Measurements from ENCODE around the gene LRFN4. TPM values are rescaled to one million over a fixed set of nuclear protein-coding genes. Genes with fewer than 3 reads are reported as not detected.

LRFN4 gene
- total and polyA plus RNA-seq, 2 of the 13 experiments (the other 11 are each of a cell fraction or from before 2014, with no cell fraction given) = 1.3 to 6.8 TPM

GRCh38 chr11:66906061-66906733 lies 49.3 kb downstream of the LRFN4 start:
- TSS peak; percentile 81 for BruUV-seq (replicated peaks)
- Histone ChIP-seq H3K9ac (ENCODE audit: insufficient read depth, low read depth, low read length) (peak overlapping the region; percentile 74), H3K4me1 (ENCODE audit: insufficient read depth, low read length) (peaks cover 95% of the 10 kb centered on the region), H3K4me2 (ENCODE audit: low read depth, low read length) (peak overlapping the region; percentile 97), H3K27me3 (ENCODE audit: control insufficient read depth in 1 of 2, insufficient read depth in 2 of 2, low read length in 2 of 2) (no peaks in the 10 kb centered on the region), H3K4me3 (replicated peaks in 1 of 3; ENCODE audit: insufficient read depth in 1 of 3, low read depth in 2 of 3, low read length in 3 of 3) (peak overlapping the region; percentile 47 to 70 (median 60)), H2AFZ (ENCODE audit: low read length) (no peak overlapping the region), H4K20me1 (ENCODE audit: insufficient read depth, low read length) (no peaks in the 10 kb centered on the region), H3K27ac (ENCODE audit: extremely low read length, insufficient read depth, low read length) (peak overlapping the region; percentile 89), H3K9me3 (ENCODE audit: low read length) (no peaks in the 10 kb centered on the region), H3K36me3 (replicated peaks in 1 of 2; ENCODE audit: control insufficient read depth in 1 of 2, insufficient read depth in 2 of 2, low read length in 2 of 2) (0 out of 5 replicates have a peak, but pooled peaks cover 0 to 2% of the 10 kb centered on the region in 2 experiments), H3K79me2 (ENCODE audit: insufficient read depth, low read length) (peaks cover 51% of the 10 kb centered on the region)
- 7% methylated on average over 11 of the region's 14 CpGs for WGBS (ENCODE audit: low lambda C conversion rate)
- DNase-seq (ENCODE audit: low spot score) = peak; percentile 81
- peak; percentile 45 for ATAC-seq
- POLR2A ChIA-PET = interaction anchor here (0.7 to 4.0 kb wide), 7 partner anchors 9 to 65 kb away, joined by 3 to 15 read pairs (median 3); partner anchors contain the start of gene PC
- peak; percentile 76 for FAIRE-seq
- CTCF ChIA-PET (ENCODE audit: low intra/inter-chr PET ratio, low total read pairs) = no interaction called here
- in situ Hi-C loops (cut with HindIII; ENCODE audit: extremely low pct_ligation_motif_present, low pct_unique_long_range_greater_than_20kb) = no loop called here
- intact Hi-C loops (cut with micrococcal nuclease; ENCODE audit: unreplicated experiment) = loop anchor here (5.0 kb wide), 1 partner anchor 51 kb away; the partner anchor contains the start of gene PC
- TF ChIP-seq DDIT3 (CRISPR knock-in tag; IDR thresholded peaks at IDR 0.05) = no peak
- no peak for TF ChIP-seq ZHX2 (IDR thresholded peaks at IDR 0.05; ENCODE audit: low read depth)
- no peak for TF ChIP-seq ZHX2 (CRISPR knock-in tag; IDR thresholded peaks at IDR 0.05; ENCODE audit: borderline replicate concordance)
- no peak for TF ChIP-seq ZNF230 (CRISPR knock-in tag; IDR thresholded peaks at IDR 0.05)
- peak; percentile 85 for TF ChIP-seq TEAD3 (CRISPR knock-in tag; optimal IDR thresholded peaks at IDR 0.05; ENCODE audit: borderline replicate concordance)
- no peak for TF ChIP-seq FOXP1 (IDR thresholded peaks at IDR 0.05)
- TF ChIP-seq FOXP1 (CRISPR knock-in tag; IDR thresholded peaks at IDR 0.05) = no peak
- no peak for TF ChIP-seq ZNF7 (CRISPR knock-in tag; IDR thresholded peaks at IDR 0.05)
- TF ChIP-seq HIC2 (CRISPR knock-in tag; IDR thresholded peaks at IDR 0.05; ENCODE audit: low read depth) = no peak
- TF ChIP-seq ZNF704 (CRISPR knock-in tag; IDR thresholded peaks at IDR 0.05; ENCODE audit: borderline replicate concordance) = no peak
- TF ChIP-seq ZNF772 (CRISPR knock-in tag; IDR thresholded peaks at IDR 0.05) = no peak
- TF ChIP-seq ZKSCAN1 (IDR thresholded peaks at IDR 0.05; ENCODE audit: low read length) = no peak
- no peak for TF ChIP-seq ZNF367 (CRISPR knock-in tag; IDR thresholded peaks at IDR 0.05; ENCODE audit: borderline replicate concordance)
- peak; percentile 54; the same call in 1 of the 2 replicates for TF ChIP-seq PPARG (CRISPR knock-in tag; conservative IDR thresholded peaks at IDR 0.05)
- no peak for TF ChIP-seq JUN (CRISPR knock-in tag; IDR thresholded peaks at IDR 0.05)
- TF ChIP-seq SKI (IDR thresholded peaks at IDR 0.05; ENCODE audit: partially characterized antibody) = no peak
